ENCODE results near the gene ANKS1B.

ANKS1B gene

GRCh38 chr12:99137124-99137855 lies 847.4 kb downstream of the ANKS1B start:
- TF ChIP-seq ZNF221 (tag by site-specific recombination; IDR thresholded peaks at IDR 0.05; ENCODE audit: borderline replicate concordance) (no peak), RBAK (tag by site-specific recombination; IDR thresholded peaks at IDR 0.05) (no peak), ZNF362 (tag by site-specific recombination; IDR thresholded peaks at IDR 0.05) (no peak), ZNF184 (tag by site-specific recombination; IDR thresholded peaks at IDR 0.05) (no peak), ZNF248 (tag by site-specific recombination; IDR thresholded peaks at IDR 0.05) (no peak), ZSCAN5A (tag by site-specific recombination; IDR thresholded peaks at IDR 0.05) (no peak), ZNF335 (tag by site-specific recombination; conservative IDR thresholded peaks at IDR 0.05) (no peak), ZNF837 (tag by site-specific recombination; IDR thresholded peaks at IDR 0.05) (no peak), ZBTB1 (tag by site-specific recombination; IDR thresholded peaks at IDR 0.05) (no peak), ZNF423 (tag by site-specific recombination; IDR thresholded peaks at IDR 0.05) (no peak), WT1 (tag by site-specific recombination; IDR thresholded peaks at IDR 0.05) (no peak), PRDM4 (tag by site-specific recombination; IDR thresholded peaks at IDR 0.05) (no peak)
- no peaks in the 10 kb centered on the region for H3K4me1 ChIP-seq (ENCODE audit: control insufficient read depth, insufficient read depth, low read length)

GRCh38 chr12:99136516-99136915 lies 848.2 kb downstream of the ANKS1B start:
- no peaks in the 10 kb centered on the region for H3K9me3 ChIP-seq (ENCODE audit: control insufficient read depth, insufficient read depth, low read depth, low read length)
- no peak overlapping the region for H3K27ac ChIP-seq (ENCODE audit: extremely low read depth, low read depth, low read length)
- ChIA-PET CTCF (no interaction called here), POLR2A (no interaction called here)
- no peaks in the 10 kb centered on the region for H3K36me3 ChIP-seq (ENCODE audit: control insufficient read depth in 2 of 2, insufficient read depth in 1 of 2, low read length in 2 of 2)
- no peak overlapping the region for H3K4me3 ChIP-seq (ENCODE audit: low read depth, low read length)
- H3K4me1 ChIP-seq (ENCODE audit: control insufficient read depth, insufficient read depth, low read length) = no peaks in the 10 kb centered on the region
- no peak for TF ChIP-seq REST (tag by site-specific recombination; IDR thresholded peaks at IDR 0.05)
- no peak for TF ChIP-seq ZNF26 (tag by site-specific recombination; IDR thresholded peaks at IDR 0.05)
- TF ChIP-seq YY2 (tag by site-specific recombination; IDR thresholded peaks at IDR 0.05) = no peak
- no peak for TF ChIP-seq ZNF585B (tag by site-specific recombination; IDR thresholded peaks at IDR 0.05)
- TF ChIP-seq ZNF266 (tag by site-specific recombination; IDR thresholded peaks at IDR 0.05; ENCODE audit: low read depth) = no peak
- TF ChIP-seq ZBTB26 (tag by site-specific recombination; optimal IDR thresholded peaks at IDR 0.05) = no peak
- TF ChIP-seq ZNF792 (tag by site-specific recombination; IDR thresholded peaks at IDR 0.05) = no peak

More at GRCh38 chr12:99137124-99137855, 847.4 kb downstream of the ANKS1B start:
- Histone ChIP-seq H3K4me3 (ENCODE audit: low read depth, low read length) (no peak overlapping the region), H3K27ac (ENCODE audit: extremely low read depth, low read depth, low read length) (no peak overlapping the region), H3K9me3 (ENCODE audit: control insufficient read depth, insufficient read depth, low read depth, low read length) (no peaks in the 10 kb centered on the region), H3K36me3 (ENCODE audit: control insufficient read depth in 2 of 2, insufficient read depth in 1 of 2, low read length in 2 of 2) (no peaks in the 10 kb centered on the region)
- POLR2A ChIA-PET = no interaction called here
- CTCF ChIA-PET = interaction anchor here (0.9 kb wide), 1 partner anchor 21 kb away, joined by 3 read pairs; no protein-coding TSS in a partner anchor

Data from HEK293 (cell line).